Ishikawa (cell line): ENCODE results near the gene DHRS2.

Experiments
- CEBPB ChIP-seq: IDR thresholded peaks from 2 replicates; pipeline ENCODE4 v1.6.1; 2012
- EP300 ChIP-seq: IDR thresholded peaks from 2 replicates; pipeline ENCODE4 v1.6.1; 2012; ENCODE audit warnings: borderline replicate concordance
- RAD21 ChIP-seq: IDR thresholded peaks from 2 replicates; pipeline ENCODE4 v1.6.1; 2012; ENCODE audit warnings: low read depth
- TAF1 ChIP-seq: IDR thresholded peaks from 2 replicates; pipeline ENCODE4 v1.6.1; 2012; ENCODE audit warnings: low read depth, mild to moderate bottlenecking
- YY1 ChIP-seq: IDR thresholded peaks from 2 replicates; pipeline ENCODE4 v1.6.1; 2012; ENCODE audit warnings: low read depth
- TF ChIP-seq, protein P1 (sequence below): IDR thresholded peaks from 2 replicates; pipeline ENCODE4 v1.6.1; 2012; ENCODE audit warnings: low read depth, mild to moderate bottlenecking
- TF ChIP-seq, protein P2 (sequence below): IDR thresholded peaks from 2 replicates; pipeline ENCODE4 v1.6.1; 2012
- TF ChIP-seq, protein P3 (sequence below): IDR thresholded peaks from 2 replicates; pipeline ENCODE4 v1.6.1; 2012

DNA sequence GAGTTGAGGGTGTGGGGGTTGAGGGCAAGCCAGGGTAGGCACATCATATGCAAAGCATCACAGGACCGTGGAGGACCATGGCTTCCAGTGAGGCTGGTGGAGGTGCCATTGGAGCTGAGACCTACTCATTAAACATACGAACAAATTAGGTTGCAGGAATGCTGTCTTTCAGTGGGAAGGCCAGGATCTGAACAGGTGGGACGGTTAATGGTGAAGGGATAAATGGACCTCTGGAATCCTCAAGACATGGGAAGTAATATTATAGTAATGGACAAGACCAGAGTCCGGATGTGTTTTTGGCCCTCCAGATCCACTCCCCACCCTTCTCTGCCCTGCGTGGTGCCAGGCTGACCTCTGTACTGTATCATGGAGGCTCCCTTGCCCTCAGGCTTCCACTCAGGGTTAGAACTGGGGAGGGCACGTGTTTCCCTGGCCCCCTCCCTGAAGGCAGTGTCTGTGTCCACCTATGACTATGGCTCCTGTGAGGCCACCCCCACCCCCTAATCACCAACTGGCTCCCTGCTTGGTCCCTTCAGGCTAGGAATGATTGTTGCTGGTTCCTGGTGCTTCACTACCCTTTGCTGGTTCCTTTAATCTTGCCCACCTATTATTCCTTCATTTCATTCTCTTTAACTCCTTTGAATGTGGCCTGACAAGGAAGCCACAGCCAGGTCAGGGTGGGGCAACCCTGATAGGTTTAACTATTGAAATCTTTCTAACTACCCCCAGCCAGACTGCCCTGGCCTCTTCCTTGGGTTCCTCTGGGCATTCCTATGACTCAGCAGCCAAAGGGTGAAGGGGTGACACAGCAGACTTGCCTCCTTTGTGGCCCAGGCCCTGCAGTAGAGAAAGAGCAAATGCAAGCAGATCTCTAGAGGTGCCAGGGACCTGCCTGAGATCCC lies 10.7 kb downstream of the DHRS2 start:
- no peak for TF ChIP-seq EP300
- TF ChIP-seq, protein P1, sequence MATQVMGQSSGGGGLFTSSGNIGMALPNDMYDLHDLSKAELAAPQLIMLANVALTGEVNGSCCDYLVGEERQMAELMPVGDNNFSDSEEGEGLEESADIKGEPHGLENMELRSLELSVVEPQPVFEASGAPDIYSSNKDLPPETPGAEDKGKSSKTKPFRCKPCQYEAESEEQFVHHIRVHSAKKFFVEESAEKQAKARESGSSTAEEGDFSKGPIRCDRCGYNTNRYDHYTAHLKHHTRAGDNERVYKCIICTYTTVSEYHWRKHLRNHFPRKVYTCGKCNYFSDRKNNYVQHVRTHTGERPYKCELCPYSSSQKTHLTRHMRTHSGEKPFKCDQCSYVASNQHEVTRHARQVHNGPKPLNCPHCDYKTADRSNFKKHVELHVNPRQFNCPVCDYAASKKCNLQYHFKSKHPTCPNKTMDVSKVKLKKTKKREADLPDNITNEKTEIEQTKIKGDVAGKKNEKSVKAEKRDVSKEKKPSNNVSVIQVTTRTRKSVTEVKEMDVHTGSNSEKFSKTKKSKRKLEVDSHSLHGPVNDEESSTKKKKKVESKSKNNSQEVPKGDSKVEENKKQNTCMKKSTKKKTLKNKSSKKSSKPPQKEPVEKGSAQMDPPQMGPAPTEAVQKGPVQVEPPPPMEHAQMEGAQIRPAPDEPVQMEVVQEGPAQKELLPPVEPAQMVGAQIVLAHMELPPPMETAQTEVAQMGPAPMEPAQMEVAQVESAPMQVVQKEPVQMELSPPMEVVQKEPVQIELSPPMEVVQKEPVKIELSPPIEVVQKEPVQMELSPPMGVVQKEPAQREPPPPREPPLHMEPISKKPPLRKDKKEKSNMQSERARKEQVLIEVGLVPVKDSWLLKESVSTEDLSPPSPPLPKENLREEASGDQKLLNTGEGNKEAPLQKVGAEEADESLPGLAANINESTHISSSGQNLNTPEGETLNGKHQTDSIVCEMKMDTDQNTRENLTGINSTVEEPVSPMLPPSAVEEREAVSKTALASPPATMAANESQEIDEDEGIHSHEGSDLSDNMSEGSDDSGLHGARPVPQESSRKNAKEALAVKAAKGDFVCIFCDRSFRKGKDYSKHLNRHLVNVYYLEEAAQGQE = no peak
- TF ChIP-seq YY1 = no peak
- TF ChIP-seq, protein P2, sequence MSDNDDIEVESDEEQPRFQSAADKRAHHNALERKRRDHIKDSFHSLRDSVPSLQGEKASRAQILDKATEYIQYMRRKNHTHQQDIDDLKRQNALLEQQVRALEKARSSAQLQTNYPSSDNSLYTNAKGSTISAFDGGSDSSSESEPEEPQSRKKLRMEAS = no peak
- no peak for TF ChIP-seq RAD21
- TF ChIP-seq, protein P3, sequence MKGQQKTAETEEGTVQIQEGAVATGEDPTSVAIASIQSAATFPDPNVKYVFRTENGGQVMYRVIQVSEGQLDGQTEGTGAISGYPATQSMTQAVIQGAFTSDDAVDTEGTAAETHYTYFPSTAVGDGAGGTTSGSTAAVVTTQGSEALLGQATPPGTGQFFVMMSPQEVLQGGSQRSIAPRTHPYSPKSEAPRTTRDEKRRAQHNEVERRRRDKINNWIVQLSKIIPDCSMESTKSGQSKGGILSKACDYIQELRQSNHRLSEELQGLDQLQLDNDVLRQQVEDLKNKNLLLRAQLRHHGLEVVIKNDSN = no peak
- TF ChIP-seq TAF1 = no peak
- TF ChIP-seq CEBPB = no peak
